IPS-20b (cell line): Measurements from ENCODE around the gene DLG1.
A peak's percentile ranks its signal among the peaks of the same experiment; 100 is the strongest.
"Not testable (repeated sequence)": the region's sequence is repeated elsewhere in the genome, so short reads cannot be mapped to it uniquely, and the experiment has no call there.

Experiments used
- H3K27ac ChIP-seq: one replicate; pipeline ENCODE4 v1.5.1; 2013; ENCODE audit warnings: low read length
- H3K27me3 ChIP-seq: 2 replicates; pipeline ENCODE4 v1.6.1; 2013; ENCODE audit warnings: mild to moderate bottlenecking, low read length, inconsistent platforms; ENCODE audit not compliant: insufficient read depth
- H3K36me3 ChIP-seq: 2 replicates; pipeline ENCODE4 v1.6.1; 2013; ENCODE audit warnings: low read depth, mild to moderate bottlenecking, inconsistent platforms, low read length, moderate library complexity; ENCODE audit not compliant: insufficient read depth
- H3K4me1 ChIP-seq: 2 replicates; pipeline ENCODE4 v1.6.1; 2013; ENCODE audit warnings: mild to moderate bottlenecking, control low read depth, inconsistent platforms, low read length, moderate library complexity; ENCODE audit not compliant: insufficient read depth
- H3K4me3 ChIP-seq: 2 replicates; pipeline ENCODE4 v1.5.1; 2013; ENCODE audit warnings: mild to moderate bottlenecking, low read length, inconsistent platforms
- H3K9ac ChIP-seq: 2 replicates; pipeline ENCODE4 v1.6.1; 2013; ENCODE audit warnings: low read depth, mild to moderate bottlenecking, inconsistent platforms, low read length, moderate library complexity
- H3K9me3 ChIP-seq: 2 replicates; pipeline ENCODE4 v1.6.1; 2013; ENCODE audit warnings: mild to moderate bottlenecking, low read depth, low read length, inconsistent platforms; ENCODE audit not compliant: insufficient read depth

Gene DLG1

DNA sequence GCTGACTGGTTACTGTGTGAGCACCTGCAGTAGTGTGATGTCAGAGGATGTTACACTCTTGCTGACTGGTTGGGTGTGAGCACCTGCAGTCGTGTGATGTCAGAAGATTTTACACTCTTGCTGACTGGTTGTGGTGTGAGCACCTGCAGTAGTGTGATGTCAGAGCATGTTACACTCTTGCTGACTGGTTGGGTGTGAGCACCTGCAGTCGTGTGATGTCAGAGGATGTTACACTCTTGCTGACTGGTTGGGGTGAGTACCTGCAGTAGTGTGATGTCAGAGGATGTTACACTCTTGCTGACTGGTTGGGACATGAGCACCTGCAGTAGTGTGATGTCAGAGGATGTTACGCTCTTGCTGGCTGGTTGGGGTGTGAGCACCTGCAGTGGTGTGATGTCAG, 264.6 kb downstream of the DLG1 start:
- H3K27ac ChIP-seq, H3K9me3 ChIP-seq, H3K4me3 ChIP-seq, H3K36me3 ChIP-seq, H3K9ac ChIP-seq, H3K4me1 ChIP-seq: not testable (repeated sequence)
- peaks cover 37% of the 10 kb centered on the region for H3K27me3 ChIP-seq

DNA sequence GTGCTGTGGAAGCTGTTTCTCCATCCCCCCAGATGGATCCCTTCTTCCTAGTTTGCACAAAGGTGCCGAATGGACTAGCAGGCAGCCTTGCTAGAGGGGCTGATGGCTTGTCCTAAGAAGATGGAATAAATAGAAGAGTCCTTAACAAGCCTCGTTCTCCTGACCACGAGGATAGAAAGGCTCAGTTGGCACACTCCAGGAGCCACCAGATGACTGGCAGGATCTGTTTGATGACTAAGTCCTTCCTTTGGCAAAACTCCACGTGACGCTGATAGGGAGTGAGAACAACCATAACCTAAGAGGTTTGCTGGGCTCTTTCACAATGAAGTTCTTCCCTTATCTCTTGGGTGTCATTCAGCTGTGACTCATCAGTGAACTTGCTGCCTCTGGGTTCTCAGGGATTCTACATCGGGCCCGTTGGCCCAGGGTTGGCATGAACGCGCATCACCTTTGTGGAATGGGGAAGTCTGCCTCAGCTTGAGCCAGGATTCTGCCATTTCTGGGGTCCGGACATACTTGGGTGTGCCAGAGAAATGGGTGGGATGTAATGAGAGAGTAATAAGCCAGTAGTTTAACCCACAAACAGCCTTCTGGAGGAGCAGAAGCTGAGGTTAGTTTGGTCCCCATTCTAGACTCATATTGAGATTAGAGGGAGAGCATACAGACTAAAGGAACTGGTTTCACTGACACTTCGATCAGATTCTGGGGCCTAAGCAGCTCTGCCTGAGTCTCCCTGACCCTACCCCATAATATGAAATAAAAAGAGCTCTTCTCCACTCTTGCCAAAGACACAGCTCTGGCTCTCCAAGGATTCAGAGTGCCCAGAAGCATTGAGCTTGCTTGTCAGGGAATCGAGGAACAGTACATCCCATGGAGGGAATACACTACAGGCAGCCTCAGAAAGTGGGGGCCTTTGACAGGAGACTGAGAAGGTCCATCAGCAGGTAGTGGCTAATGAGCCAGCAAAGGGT, 266.8 kb downstream of the DLG1 start:
- Histone ChIP-seq H3K9me3 (no peaks in the 10 kb centered on the region), H3K27me3 (peaks cover 42% of the 10 kb centered on the region), H3K27ac (no peak overlapping the region), H3K4me1 (no peaks in the 10 kb centered on the region), H3K4me3 (no peak overlapping the region), H3K9ac (no peak overlapping the region), H3K36me3 (no peaks in the 10 kb centered on the region)

DNA sequence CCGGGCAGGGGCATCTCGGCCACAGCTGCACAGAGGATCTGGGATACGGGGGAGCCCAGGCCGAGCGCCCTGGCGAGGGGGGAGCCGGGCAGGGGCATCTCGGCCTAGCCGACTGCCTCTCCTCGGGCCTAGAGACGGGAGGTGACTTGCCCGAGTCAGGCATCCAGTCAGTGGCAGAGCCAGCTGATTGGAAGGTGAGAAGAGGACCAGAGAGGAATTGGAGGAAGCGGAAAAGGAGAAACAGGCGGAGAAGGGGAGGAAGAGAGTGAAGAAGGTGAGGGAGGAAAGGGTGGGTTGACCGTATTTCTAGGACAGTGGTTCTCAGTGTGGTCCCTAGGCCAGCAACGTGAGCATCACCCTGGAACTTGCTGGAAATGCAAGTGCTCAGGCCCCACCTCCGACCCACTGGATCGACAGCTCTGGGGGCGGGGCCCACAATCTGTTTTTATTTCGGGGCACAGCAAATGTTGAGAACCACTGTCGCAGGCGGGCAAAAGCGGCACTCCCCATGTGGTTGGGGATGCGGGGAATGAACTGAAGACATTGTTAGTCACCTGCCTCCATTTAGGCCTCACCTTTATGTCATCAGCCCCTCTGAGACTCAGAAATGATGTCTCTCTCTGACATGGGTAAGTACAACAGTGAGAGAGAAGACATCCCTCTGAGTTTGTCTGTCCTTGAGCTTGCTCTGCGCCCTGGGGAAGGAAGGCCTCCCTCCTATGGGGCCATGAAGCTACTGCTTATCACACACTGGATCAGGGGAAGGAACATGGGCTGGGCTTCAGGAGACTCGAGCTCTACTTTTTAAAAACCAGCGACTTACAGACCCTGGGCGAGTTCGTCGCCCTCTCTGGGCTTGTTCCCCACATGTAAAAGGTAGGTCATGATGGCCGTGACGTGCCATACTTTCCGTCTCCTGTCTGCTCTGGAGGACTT, 267.8 kb downstream of the DLG1 start:
- no peaks in the 10 kb centered on the region for H3K36me3 ChIP-seq
- H3K4me1 ChIP-seq: no peaks in the 10 kb centered on the region
- H3K27ac ChIP-seq: no peak overlapping the region
- H3K9ac ChIP-seq: no peak overlapping the region
- H3K9me3 ChIP-seq: no peaks in the 10 kb centered on the region
- H3K27me3 ChIP-seq: peaks cover 41% of the 10 kb centered on the region
- H3K4me3 ChIP-seq: no peak overlapping the region

DNA sequence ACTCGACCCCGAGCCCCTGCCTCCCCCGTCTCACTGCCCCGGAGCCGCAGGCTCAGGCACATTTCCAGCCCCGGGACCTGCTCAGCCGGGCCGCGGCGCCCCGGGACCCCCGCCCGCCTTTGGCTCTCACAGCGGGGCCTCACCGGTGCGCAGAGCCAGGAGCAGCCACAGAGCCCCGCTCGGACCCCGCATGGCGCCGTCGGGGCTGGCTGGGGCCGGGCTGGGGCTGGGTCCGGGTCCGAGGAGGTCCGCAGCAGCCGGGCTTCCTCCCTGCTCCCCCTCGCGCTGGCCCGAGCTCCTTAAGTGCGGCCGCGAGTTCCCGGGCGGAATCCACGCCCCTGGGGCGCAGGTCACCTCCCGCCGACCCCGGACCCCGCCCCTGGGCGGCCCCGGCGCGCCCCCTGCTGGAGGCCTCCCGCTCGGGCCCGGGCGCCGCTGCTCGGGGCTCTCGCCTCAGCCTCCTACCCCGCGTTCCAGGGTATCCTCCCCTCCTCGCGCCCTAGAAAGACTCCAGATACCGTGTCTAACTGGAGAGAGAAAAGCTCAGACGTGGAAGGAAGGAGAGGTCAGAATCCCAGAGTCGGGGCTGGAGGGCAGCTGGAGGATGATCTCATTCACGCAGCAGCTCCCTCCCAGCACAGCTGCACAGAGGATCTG, 268.8 kb downstream of the DLG1 start, which contains the start of gene MELTF:
MELTF (minus strand) TSS at position 307 of the 657 bp plus-strand sequence; CDS start at position 192, 115 bp downstream.
- H3K27me3 ChIP-seq: peaks cover 35% of the 10 kb centered on the region
- no peaks in the 10 kb centered on the region for H3K36me3 ChIP-seq
- no peaks in the 10 kb centered on the region for H3K9me3 ChIP-seq
- peak within 1 kb of the TSS; percentile 64; the same call in 1 of the 2 replicates for H3K4me3 ChIP-seq
- no peak within 1 kb of the TSS; the same call in 1 of the 2 replicates for H3K9ac ChIP-seq
- H3K27ac ChIP-seq: no peak within 1 kb of the TSS
- no peaks in the 10 kb centered on the region for H3K4me1 ChIP-seq

DNA sequence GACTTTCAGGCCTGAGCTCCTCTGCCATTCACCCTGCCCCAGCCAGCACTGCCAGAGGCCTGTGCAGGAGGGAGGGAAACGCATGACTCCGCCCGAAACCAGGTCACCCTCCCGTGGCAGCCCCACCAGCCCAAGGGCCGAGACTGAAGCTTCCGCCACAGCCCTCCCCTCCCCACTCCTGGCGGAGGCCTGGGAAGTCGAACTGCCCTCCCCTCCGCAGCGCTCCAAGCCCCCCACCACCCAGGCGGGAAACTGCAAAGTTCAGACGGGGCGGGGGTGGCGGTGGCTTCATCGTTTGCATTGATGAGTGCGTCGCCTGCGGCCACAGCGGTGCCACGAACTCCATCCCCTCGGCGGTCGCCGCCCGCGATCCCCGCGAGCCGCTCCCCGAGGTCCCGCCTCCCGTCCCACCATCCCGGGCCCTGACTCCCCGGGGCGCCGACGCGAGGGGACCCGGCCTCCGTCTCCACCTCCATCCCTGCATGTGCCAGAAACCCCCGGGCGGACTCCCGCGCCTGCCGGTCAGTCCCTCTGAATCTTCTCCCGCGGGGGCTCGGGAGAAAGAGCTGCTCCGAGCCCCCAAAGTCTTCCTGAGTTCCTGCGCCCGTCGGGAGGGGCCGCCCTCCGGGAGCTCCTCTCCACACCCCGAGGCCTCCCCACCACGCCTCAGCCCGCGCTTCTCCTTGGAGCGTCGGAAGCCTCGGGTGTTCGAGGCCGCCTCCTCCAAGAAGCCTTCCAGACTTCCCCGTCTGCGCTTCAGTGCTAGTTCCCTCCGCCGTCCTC, 269.5 kb downstream of the DLG1 start:
- H3K36me3 ChIP-seq: no peaks in the 10 kb centered on the region
- no peak overlapping the region for H3K27ac ChIP-seq
- H3K9me3 ChIP-seq: no peaks in the 10 kb centered on the region
- peak overlapping the region; percentile 64; the same call in 1 of the 2 replicates for H3K4me3 ChIP-seq
- H3K4me1 ChIP-seq: no peaks in the 10 kb centered on the region
- H3K9ac ChIP-seq: no peak overlapping the region; the same call in 1 of the 2 replicates
- peaks cover 35% of the 10 kb centered on the region for H3K27me3 ChIP-seq

DNA sequence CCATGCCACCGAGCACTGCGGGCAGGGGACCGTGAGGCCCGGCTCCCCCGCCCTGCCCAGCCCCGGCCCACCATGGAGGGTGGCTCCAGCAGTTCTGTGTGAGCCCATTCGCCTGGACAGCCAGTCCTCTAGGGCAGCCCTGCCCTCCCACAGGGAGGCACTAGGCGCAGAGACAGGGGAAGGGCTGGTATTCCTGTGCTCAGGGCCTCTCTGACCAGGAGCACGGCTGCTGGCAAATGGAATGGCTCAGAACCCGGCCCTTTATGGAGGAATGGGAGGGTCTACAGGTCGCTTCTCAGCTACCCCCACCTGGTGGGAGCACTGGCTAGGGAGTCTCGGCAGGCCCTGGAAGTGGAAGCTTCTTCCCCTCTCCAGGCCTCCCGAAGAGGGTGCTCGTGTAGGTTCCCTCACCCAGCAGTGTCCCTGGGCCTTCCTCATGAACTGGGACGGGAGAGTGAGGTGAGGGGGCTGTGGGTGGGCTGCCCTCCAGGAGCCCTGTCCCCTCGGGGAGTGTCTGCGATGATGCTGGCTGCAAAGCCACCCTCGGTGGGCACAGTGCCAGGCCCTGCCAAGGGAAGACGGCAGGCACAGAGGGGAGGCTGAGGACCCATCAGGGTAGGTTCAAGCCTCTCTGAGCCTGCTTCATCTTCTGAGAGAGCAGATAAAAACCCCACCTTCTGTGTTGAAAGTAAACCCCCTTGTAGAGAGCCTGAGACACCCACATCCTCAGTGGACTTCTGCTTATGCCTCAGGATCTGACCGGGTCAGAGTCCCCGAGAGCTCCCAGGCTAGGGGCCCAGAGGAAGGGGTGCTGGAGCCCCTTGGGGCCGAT, 270.3 kb downstream of the DLG1 start:
- no peak overlapping the region for H3K27ac ChIP-seq
- no peaks in the 10 kb centered on the region; the same call in 1 of the 2 replicates for H3K4me1 ChIP-seq
- peak overlapping the region; percentile 64 for H3K4me3 ChIP-seq
- H3K9me3 ChIP-seq: no peaks in the 10 kb centered on the region
- no peaks in the 10 kb centered on the region for H3K36me3 ChIP-seq
- peaks cover 35% of the 10 kb centered on the region for H3K27me3 ChIP-seq
- no peak overlapping the region for H3K9ac ChIP-seq

DNA sequence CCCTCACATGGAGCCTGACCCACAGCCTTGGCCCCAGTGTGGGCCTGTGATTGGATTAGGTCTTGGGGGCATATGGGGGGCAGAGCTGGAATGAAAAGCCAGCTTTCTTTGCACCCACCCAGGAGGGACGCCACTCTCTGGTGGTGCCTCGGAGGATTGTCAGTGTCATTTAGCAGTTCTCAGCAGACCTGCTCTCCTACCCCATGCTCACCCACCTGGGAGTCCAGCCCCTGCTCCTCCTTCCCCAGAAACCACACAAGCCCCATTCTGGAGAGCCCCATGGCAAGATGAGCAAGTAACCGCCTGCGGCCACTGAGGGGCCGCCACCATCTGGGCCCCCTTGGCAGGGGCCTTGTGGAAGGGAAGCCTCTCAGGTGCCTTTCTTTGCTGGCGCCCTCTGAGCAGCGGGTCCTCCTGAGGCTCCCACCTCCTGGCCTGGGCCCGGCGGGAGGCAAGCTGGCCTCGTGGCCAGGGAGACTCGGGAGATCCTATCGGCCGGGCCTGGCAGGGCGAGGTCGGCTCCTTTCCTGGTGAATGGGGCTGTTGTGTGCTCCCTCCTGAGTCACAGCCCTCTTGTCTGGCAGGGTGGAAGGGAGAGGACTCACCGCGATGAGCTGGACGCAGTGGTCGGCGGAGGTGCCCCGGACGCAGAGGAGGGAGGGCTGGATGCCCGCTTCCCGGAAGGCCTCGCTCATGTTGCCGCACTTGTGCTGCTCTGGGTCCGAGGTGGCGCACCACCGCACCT, 271.1 kb downstream of the DLG1 start:
- no peak overlapping the region for H3K4me3 ChIP-seq
- no peaks in the 10 kb centered on the region for H3K9me3 ChIP-seq
- H3K27ac ChIP-seq: no peak overlapping the region
- H3K9ac ChIP-seq: no peak overlapping the region
- peaks cover 35% of the 10 kb centered on the region for H3K27me3 ChIP-seq
- H3K36me3 ChIP-seq: no peaks in the 10 kb centered on the region
- peaks cover 5% of the 10 kb centered on the region; the same call in 1 of the 2 replicates for H3K4me1 ChIP-seq

DNA sequence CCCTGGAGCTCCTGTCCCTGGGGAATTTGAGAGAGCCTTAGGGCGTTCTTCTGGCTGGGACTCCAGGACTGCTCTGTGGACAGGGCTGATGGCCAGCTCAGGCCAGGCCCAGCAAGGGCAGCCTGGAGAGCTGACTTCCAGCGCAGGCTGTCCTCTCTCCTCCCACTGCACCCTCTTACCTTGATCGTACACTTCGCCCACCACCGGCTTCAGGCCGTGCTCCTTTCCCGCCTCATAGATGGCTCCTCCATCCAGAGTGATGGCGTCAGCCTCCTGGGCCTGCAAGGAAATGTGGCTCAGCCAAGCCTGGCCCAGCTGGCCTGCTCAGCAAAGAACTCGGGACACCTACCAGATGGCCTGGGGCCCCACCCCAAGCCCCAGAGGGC, 271.9 kb downstream of the DLG1 start:
- no peak overlapping the region for H3K9ac ChIP-seq
- no peaks in the 10 kb centered on the region for H3K9me3 ChIP-seq
- peaks cover 34% of the 10 kb centered on the region for H3K27me3 ChIP-seq
- H3K4me3 ChIP-seq: no peak overlapping the region
- H3K4me1 ChIP-seq: peaks cover 5% of the 10 kb centered on the region; the same call in 1 of the 2 replicates
- no peaks in the 10 kb centered on the region for H3K36me3 ChIP-seq
- no peak overlapping the region for H3K27ac ChIP-seq

DNA sequence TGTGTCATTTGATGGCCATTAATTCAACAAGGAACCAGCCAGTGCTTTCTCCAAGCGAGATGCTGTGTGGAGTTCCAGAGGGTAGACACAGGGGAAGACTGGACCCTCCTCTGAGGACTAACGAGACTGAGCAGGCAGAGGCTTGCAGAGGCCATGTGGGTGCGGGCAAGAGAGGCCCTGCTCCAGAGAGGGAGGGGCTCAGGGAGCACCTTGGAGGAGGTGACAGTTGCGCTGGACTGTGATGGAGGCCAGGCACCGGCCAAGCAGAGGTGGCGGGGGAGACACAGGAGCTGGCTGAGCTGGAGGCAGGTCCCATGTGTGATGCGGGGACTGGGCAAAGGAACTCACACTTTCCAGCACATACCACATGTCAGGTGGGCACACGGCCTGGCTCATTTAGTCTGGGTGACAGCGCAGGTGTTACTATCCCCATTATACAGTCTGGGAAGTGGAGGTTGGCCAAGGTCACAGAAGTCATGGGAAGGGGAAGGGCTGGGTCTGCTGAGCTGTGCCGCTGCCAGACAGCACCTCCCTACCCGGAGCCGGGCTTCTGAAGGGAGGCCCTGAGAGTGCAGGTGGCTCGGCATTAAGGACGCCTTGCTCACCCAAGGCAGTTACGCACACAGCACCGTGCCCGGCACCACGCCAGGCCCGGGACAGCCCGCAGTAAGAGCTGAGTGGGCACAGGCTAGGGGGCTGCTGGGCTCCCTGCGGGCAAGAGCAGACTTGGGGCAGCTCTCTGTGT, 272.5 kb downstream of the DLG1 start:
- H3K27me3 ChIP-seq: peaks cover 28% of the 10 kb centered on the region
- H3K9me3 ChIP-seq: no peaks in the 10 kb centered on the region
- no peak overlapping the region for H3K27ac ChIP-seq
- no peaks in the 10 kb centered on the region for H3K36me3 ChIP-seq
- H3K9ac ChIP-seq: no peak overlapping the region
- peaks cover 5% of the 10 kb centered on the region; the same call in 1 of the 2 replicates for H3K4me1 ChIP-seq
- H3K4me3 ChIP-seq: no peak overlapping the region
